Testis (tissue), 3 donors: ENCODE results near the gene RHOH. TPM values are rescaled to one million over a fixed set of nuclear protein-coding genes. Genes with fewer than 3 reads are reported as not detected.
"Not testable (repeated sequence)": the region's sequence is repeated elsewhere in the genome, so short reads cannot be mapped to it uniquely, and the experiment has no call there.

ENCODE experiments used
- DNase-seq: peaks from one replicate; pipeline ENCODE4 v3.0.0-alpha.2; 2019
- H3K27ac ChIP-seq, 2 donors: fragments of 200-600 bp; sonication (generic); one replicate each; pipeline ENCODE4 v1.5.1; 2019
- H3K27me3 ChIP-seq: fragments of 200-600 bp; sonication (generic); one replicate; pipeline ENCODE4 v1.5.1; 2019
- H3K36me3 ChIP-seq: fragments of 200-600 bp; sonication (generic); one replicate; pipeline ENCODE4 v1.5.1; 2017; ENCODE audit warnings: low read depth; ENCODE audit errors: missing control alignments
- H3K4me1 ChIP-seq: fragments of 200-600 bp; sonication (generic); one replicate; pipeline ENCODE4 v1.5.1; 2019
- H3K4me3 ChIP-seq, 2 donors: fragments of 200-600 bp; sonication (generic); one replicate each; pipeline ENCODE4 v1.5.1; 2017 to 2019
- H3K9me3 ChIP-seq: fragments of 200-600 bp; sonication (generic); one replicate; pipeline ENCODE4 v1.5.1; 2017
- CTCF ChIP-seq, 3 experiments: fragments of 450-650 bp in 2 of 3; fragments of 200-600 bp in 1 of 3; sonication (generic) in 1 of 3; IDR thresholded peaks; one replicate each; pipeline ENCODE4 v1.5.1; 2016 to 2019; ENCODE audit warnings: antibody characterized with exemption in 3 of 3, mild to moderate bottlenecking in 2 of 3, moderate library complexity in 1 of 3
- POLR2A ChIP-seq: fragments of 450-650 bp; IDR thresholded peaks from one replicate; pipeline ENCODE4 v1.6.1; 2017; ENCODE audit warnings: antibody characterized with exemption, mild to moderate bottlenecking, moderate library complexity
- WGBS, 2 donors: methylation state at CpG; one replicate each; pipeline ENCODE4 v1.1.5; 2018; 5-methylcytosine and 5-hydroxymethylcytosine counted together
- intact Hi-C: fragments of 100-400 bp; cut with DNase I; formaldehyde crosslinking; loops from one replicate; pipeline ENCODE4 v1.15.1; 2023; ENCODE audit warnings: low total_unique reads
- polyA plus RNA-seq: library from polyadenylated mRNA; stranded (reverse); fragments of 350-450 nt; fragmentation: Illumina TruSeq; extraction: RNeasy Lipid Tissue Mini Kit (QIAGEN cat#74804); gene quantifications from one replicate; pipeline ENCODE4 v1.2.3, GENCODE V29; 2014; ENCODE audit warnings: low read depth, low replicate concordance; ENCODE audit not compliant: insufficient read depth
- total RNA-seq, 2 donors: library from RNA; depleted of rRNA; stranded (reverse); fragments of >200 nt; gene quantifications; one replicate each; pipeline ENCODE4 v1.2.3, GENCODE V29; 2016

RHOH gene
- total and polyA plus RNA-seq, 3 donors from 2014 or later = 0.39 to 2.5 (median 1.2) TPM

GRCh38 chr4:40281913-40282312 lies 85.1 kb downstream of the RHOH start:
- no peak for DNase-seq
- WGBS, 2 donors = 84 to 89% methylated on average over 5 of the region's 5 CpGs

GRCh38 chr4:40282857-40283256 lies 86.0 kb downstream of the RHOH start:
- H3K27ac ChIP-seq, intact Hi-C loops, H3K36me3 ChIP-seq, H3K9me3 ChIP-seq, H3K4me1 ChIP-seq, H3K27me3 ChIP-seq, H3K4me3 ChIP-seq, DNase-seq: not testable (repeated sequence)
- WGBS, 2 donors = 82 to 95% methylated on average over 6 to 7 of the region's 7 CpGs

More at GRCh38 chr4:40281913-40282312, 85.1 kb downstream of the RHOH start:
- Histone ChIP-seq H3K36me3 (no peaks in the 10 kb centered on the region), H3K4me3 (no peak overlapping the region), H3K4me1 (no peaks in the 10 kb centered on the region), H3K27me3 (no peaks in the 10 kb centered on the region), H3K9me3 (no peaks in the 10 kb centered on the region), H3K27ac (no peak overlapping the region)
- TF ChIP-seq CTCF (IDR thresholded peaks at IDR 0.05) (no peak), POLR2A (no peak)
- intact Hi-C loops = no loop called here

GRCh38 chr4:40283413-40283812 lies 86.6 kb downstream of the RHOH start:
- WGBS, 2 donors = 73 to 75% methylated on average over 10 of the region's 10 CpGs
- TF ChIP-seq CTCF (IDR thresholded peaks at IDR 0.05) (no peak), POLR2A (no peak)

GRCh38 chr4:40283968-40284367 lies 87.1 kb downstream of the RHOH start:
- H3K27ac ChIP-seq = no peak overlapping the region
- no peaks in the 10 kb centered on the region for H3K4me1 ChIP-seq
- TF ChIP-seq POLR2A (no peak), CTCF (IDR thresholded peaks at IDR 0.05) (no peak)
- 87% methylated on average over 8 to 10 of the region's 10 CpGs for WGBS, 2 donors
- H3K4me3 ChIP-seq = no peak overlapping the region
- DNase-seq = no peak
- intact Hi-C loops = no loop called here
- H3K36me3 ChIP-seq = no peaks in the 10 kb centered on the region
- no peaks in the 10 kb centered on the region for H3K9me3 ChIP-seq
- H3K27me3 ChIP-seq = no peaks in the 10 kb centered on the region

More at GRCh38 chr4:40283413-40283812, 86.6 kb downstream of the RHOH start:
- Histone ChIP-seq H3K9me3 (no peaks in the 10 kb centered on the region), H3K27ac (no peak overlapping the region), H3K27me3 (no peaks in the 10 kb centered on the region), H3K4me1 (no peaks in the 10 kb centered on the region), H3K36me3 (no peaks in the 10 kb centered on the region), H3K4me3 (no peak overlapping the region)
- no peak for DNase-seq
- intact Hi-C loops = no loop called here

GRCh38 chr4:40285692-40286091 lies 88.9 kb downstream of the RHOH start:
- Histone ChIP-seq H3K27ac (no peak overlapping the region), H3K4me3 (no peak overlapping the region), H3K4me1 (no peaks in the 10 kb centered on the region), H3K36me3 (no peaks in the 10 kb centered on the region), H3K9me3 (no peaks in the 10 kb centered on the region), H3K27me3 (no peaks in the 10 kb centered on the region)
- TF ChIP-seq POLR2A (no peak), CTCF (IDR thresholded peaks at IDR 0.05) (no peak)
- 84 to 86% methylated on average over 3 to 5 of the region's 5 CpGs for WGBS, 2 donors
- no peak for DNase-seq
- intact Hi-C loops = no loop called here
